Measurements from ENCODE around the gene MRPL40. TPM values are rescaled to one million over a fixed set of nuclear protein-coding genes. Genes with fewer than 3 reads are reported as not detected.

Gene MRPL40
- total RNA-seq, 1 donor from 2014 or later, result 27.8 TPM

- DNase-seq (ENCODE audit: low spot score) (no peak), ATAC-seq (no peak)
These were observed 24.2 kb downstream of the MRPL40 start for GRCh38 chr22:19456541-19456940.

- ATAC-seq (no peak), DNase-seq (ENCODE audit: low spot score) (no peak)
These were observed 25.6 kb downstream of the MRPL40 start for GRCh38 chr22:19457828-19458428.

DNA sequence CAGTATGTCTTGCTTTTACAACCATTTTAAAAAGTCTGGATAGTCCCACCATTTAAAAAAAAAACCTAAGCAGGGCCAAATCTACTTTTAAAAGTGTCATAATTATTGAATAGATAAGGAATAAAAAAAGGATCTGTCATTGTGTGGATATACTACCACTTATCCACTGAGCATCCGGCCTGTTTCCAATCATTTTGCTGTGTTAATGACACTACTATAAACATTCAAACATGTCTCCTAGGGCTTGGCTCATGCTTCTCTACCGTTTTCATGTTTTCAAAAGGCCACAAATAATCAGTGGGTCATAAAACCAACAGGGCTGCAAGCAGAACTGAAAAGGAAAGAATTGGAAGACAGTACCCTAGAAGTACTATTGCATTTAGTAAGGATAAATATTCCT, 27.7 kb downstream of the MRPL40 start:
- ATAC-seq (no peak), DNase-seq (ENCODE audit: low spot score) (no peak)

GRCh38 chr22:19461506-19461905, 29.2 kb downstream of the MRPL40 start:
- DNase-seq (ENCODE audit: low spot score) (no peak), ATAC-seq (no peak)

DNA sequence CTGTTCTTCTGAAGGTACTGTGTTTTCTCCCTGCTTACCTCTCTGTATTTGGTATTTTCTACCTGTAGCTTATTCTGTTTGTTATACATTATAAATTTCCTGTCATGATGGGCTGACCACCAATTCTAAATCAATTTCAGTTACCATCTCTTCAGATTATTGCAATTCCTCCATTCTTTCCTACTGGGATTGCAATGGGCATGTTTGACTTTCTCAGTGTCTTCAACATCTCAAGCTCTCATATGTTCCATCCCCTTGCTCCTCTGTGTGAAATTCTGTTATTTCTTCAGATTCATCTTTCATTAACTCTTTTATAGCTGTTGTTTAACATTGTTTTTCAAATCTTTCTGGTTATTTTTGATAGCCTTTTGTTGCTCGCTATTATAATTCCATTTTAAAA, 30.7 kb downstream of the MRPL40 start:
- no peak for DNase-seq (ENCODE audit: low spot score)
- no peak for ATAC-seq

GRCh38 chr22:19463491-19464469, 31.4 kb downstream of the MRPL40 start:
- DNase-seq (ENCODE audit: low spot score) (no peak), ATAC-seq (no peak)

DNA sequence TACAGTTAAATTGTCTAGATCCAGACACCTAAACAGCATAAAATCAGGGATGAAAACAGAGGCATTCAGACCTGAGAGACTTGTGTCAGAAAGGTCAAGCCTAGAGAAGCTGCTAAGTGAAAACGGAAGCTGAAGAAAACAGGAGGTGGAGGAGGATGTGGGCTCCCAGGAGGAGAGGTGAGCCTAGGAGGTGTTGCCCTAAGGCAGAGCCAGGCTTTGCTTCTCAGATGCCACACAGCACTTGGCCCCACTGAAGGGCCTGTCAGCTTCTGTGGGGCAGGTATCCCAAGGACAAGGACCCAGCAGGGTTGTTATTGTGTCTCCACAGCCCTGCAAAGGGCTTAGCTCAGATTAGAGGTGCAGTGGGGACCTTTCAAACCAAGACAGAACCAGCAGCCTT, 32.2 kb downstream of the MRPL40 start:
- DNase-seq (ENCODE audit: low spot score), result no peak
- no peak for ATAC-seq

- no peak for DNase-seq (ENCODE audit: low spot score)
- ATAC-seq, result no peak
These were observed 32.6 kb downstream of the MRPL40 start for GRCh38 chr22:19464975-19465374.

GRCh38 chr22:19466126-19466716, 33.9 kb downstream of the MRPL40 start:
- no peak for DNase-seq (ENCODE audit: low spot score)
- ATAC-seq, result no peak

GRCh38 chr22:19466848-19467752, 34.8 kb downstream of the MRPL40 start:
- no peak for DNase-seq (ENCODE audit: low spot score)

GRCh38 chr22:19467912-19468311, 35.6 kb downstream of the MRPL40 start:
- DNase-seq (ENCODE audit: low spot score), result no peak
- ATAC-seq, result no peak

More at GRCh38 chr22:19466848-19467752, 34.8 kb downstream of the MRPL40 start:
- ATAC-seq, result no peak

DNA sequence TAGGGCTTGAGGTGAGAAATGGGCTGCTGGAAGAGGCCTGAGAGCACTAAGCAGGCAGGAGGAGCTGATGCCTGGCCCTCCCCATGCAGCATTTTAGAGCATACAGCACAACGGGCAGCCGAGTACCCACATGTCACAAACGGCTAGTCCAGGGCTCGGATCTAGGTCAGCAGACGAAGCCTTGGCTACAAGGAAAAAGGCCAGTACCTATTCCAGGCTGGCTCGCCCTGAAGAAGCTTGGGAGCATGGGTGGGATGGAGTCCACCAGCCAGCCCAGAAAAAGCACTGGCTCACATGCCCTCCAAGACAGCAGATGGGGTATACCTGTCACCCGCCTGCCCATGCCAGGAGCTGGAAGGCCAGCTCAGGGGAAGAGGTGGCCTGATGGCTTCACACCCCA, 37.1 kb downstream of the MRPL40 start:
- ATAC-seq (no peak), DNase-seq (ENCODE audit: low spot score) (no peak)

GRCh38 chr22:19470010-19470409, 37.7 kb downstream of the MRPL40 start:
- DNase-seq (ENCODE audit: low spot score) (no peak), ATAC-seq (no peak)

DNA sequence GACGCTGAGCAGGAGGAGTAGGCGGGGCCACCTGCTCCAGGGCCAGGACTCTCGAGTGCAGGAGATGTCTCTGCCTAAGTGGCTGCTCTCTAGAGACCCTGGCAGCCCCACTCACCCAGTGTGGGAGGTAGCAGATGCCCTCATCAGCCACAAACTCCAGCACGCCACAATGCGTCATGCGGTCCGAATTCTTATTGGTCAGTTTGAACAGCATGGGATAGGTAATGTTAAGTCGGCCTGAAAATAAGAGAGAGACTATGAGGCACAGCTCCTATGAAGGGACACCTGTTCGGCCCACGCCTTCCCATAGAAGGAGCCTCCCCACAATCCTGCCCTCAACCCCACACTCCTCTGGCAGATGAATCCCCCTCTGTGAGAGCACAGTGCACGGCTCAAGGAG, 39.2 kb downstream of the MRPL40 start:
- DNase-seq (ENCODE audit: low spot score) (no peak), ATAC-seq (no peak)

GRCh38 chr22:19472233-19472632, 39.9 kb downstream of the MRPL40 start:
- no peak for ATAC-seq
- DNase-seq (ENCODE audit: low spot score), result no peak

GRCh38 chr22:19473578-19473977, 41.2 kb downstream of the MRPL40 start:
- no peak for DNase-seq (ENCODE audit: low spot score)
- no peak for ATAC-seq

DNA sequence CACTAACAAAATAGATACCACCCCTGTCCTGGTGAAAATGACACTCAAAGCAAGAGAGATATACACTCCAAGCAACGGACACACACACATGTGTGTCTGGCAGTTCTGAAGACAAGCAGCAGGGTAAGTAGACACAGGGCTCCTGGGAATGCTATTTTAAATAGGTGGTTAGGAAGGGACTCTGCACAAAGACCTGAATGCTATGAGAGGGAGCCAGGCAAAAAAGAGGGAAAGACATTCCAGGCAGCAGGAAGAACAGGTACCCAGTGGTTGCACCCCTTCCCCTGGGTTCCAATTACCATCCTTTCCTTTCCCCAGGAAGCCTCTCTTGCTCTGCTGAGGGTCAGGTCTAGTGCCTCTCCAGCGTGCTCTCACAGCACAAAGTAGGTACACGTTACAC, 43.7 kb downstream of the MRPL40 start:
- DNase-seq (ENCODE audit: low spot score) (no peak), ATAC-seq (no peak)

GRCh38 chr22:19477321-19478044, 45.1 kb downstream of the MRPL40 start:
- ATAC-seq, result no peak
- DNase-seq (ENCODE audit: low spot score), result no peak

DNA sequence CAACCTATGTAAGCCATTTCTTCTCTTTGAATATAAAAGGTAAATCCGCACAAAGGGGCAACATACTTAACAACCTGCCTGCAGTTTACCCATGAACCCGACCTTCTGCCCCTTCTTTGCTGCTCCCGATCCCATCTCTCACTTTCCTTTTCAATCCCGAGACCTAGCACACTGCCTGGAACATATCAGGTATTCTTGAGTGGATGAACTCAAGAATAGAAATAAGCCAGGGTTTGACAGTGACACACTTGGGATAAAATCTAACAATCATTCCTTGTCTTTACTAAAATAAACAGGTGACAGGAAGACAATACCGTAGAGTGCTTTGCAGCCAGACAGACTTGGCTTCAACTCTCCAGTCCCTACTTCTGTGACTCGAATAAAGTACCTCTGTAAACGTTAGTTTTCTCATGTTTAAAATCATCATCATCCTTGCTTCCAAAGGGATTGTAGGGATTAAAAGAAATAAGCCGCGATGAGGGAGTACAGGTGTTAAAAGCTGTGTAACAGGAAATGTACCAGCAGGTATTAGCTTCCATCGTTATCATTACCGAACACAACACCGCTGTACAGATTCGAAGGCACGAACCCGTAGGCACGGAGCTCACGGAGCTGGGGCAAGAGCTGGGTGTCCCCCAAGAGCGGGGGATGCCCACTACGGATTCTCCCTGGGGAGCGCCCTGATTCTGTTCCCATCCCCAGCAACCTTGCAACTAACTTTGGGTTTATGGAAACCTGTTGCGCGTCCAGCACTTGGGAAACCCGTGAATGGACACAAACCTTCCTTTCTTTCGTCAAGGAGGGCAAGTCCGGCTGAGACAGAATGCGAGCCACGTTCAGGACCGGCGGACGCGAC, 45.9 kb downstream of the MRPL40 start:
- DNase-seq (ENCODE audit: low spot score) (no peak), ATAC-seq (peak; percentile 2)
